Mucosa of stomach (tissue), 1 donor: ENCODE data around the gene SLC38A11.
A peak's percentile ranks its signal among the peaks of the same experiment; 100 is the strongest.

Experiments used
- H3K27me3 ChIP-seq: one replicate; pipeline ENCODE4 v1.7.0; 2013; ENCODE audit warnings: mild to moderate bottlenecking, low read length; ENCODE audit not compliant: control insufficient read depth, insufficient read depth
- H3K36me3 ChIP-seq: one replicate; pipeline ENCODE4 v1.7.0; 2013; ENCODE audit warnings: low read length; ENCODE audit not compliant: control insufficient read depth, insufficient read depth
- H3K4me1 ChIP-seq: one replicate; pipeline ENCODE4 v1.7.0; 2013; ENCODE audit warnings: mild to moderate bottlenecking, low read length; ENCODE audit not compliant: control insufficient read depth, insufficient read depth
- H3K4me3 ChIP-seq: one replicate; pipeline ENCODE4 v1.7.0; 2013; ENCODE audit warnings: low read length
- H3K9ac ChIP-seq: one replicate; pipeline ENCODE4 v1.7.0; 2013; ENCODE audit warnings: mild to moderate bottlenecking, low read length, moderate library complexity
- H3K9me3 ChIP-seq: one replicate; pipeline ENCODE4 v1.7.0; 2013; ENCODE audit warnings: mild to moderate bottlenecking, low read length, moderate library complexity; ENCODE audit not compliant: control insufficient read depth
- donor health status: Pancreatic carcinoma.

The SLC38A11 gene

GRCh38 chr2:164933671-164934189, 21.6 kb downstream of the SLC38A11 start:
- H3K36me3 ChIP-seq: no peaks in the 10 kb centered on the region
- peaks cover 13% of the 10 kb centered on the region for H3K4me1 ChIP-seq
- H3K9ac ChIP-seq: no peak overlapping the region
- no peaks in the 10 kb centered on the region for H3K9me3 ChIP-seq
- H3K27me3 ChIP-seq: no peaks in the 10 kb centered on the region
- no peak overlapping the region for H3K4me3 ChIP-seq

- no peak overlapping the region for H3K4me3 ChIP-seq
- no peaks in the 10 kb centered on the region for H3K9me3 ChIP-seq
- no peaks in the 10 kb centered on the region for H3K27me3 ChIP-seq
- no peaks in the 10 kb centered on the region for H3K36me3 ChIP-seq
- H3K9ac ChIP-seq: no peak overlapping the region
- peaks cover 13% of the 10 kb centered on the region for H3K4me1 ChIP-seq
These were observed 22.9 kb downstream of the SLC38A11 start for GRCh38 chr2:164932377-164932776.

GRCh38 chr2:164928101-164928673, 27.1 kb downstream of the SLC38A11 start:
- Histone ChIP-seq H3K4me1 (no peaks in the 10 kb centered on the region), H3K9ac (no peak overlapping the region), H3K27me3 (no peaks in the 10 kb centered on the region), H3K36me3 (no peaks in the 10 kb centered on the region), H3K9me3 (no peaks in the 10 kb centered on the region), H3K4me3 (no peak overlapping the region)

- no peaks in the 10 kb centered on the region for H3K27me3 ChIP-seq
- H3K4me3 ChIP-seq: no peak overlapping the region
- no peaks in the 10 kb centered on the region for H3K4me1 ChIP-seq
- H3K36me3 ChIP-seq: no peaks in the 10 kb centered on the region
- H3K9ac ChIP-seq: no peak overlapping the region
- no peaks in the 10 kb centered on the region for H3K9me3 ChIP-seq
These were observed 33.2 kb downstream of the SLC38A11 start for GRCh38 chr2:164922134-164922533.

GRCh38 chr2:164920430-164920829, 34.9 kb downstream of the SLC38A11 start:
- no peaks in the 10 kb centered on the region for H3K36me3 ChIP-seq

GRCh38 chr2:164917296-164917903, 37.9 kb downstream of the SLC38A11 start:
- no peaks in the 10 kb centered on the region for H3K27me3 ChIP-seq
- H3K4me1 ChIP-seq: peaks cover 23% of the 10 kb centered on the region
- no peaks in the 10 kb centered on the region for H3K9me3 ChIP-seq
- no peaks in the 10 kb centered on the region for H3K36me3 ChIP-seq
- H3K9ac ChIP-seq: no peak overlapping the region
- H3K4me3 ChIP-seq: no peak overlapping the region

More at GRCh38 chr2:164920430-164920829, 34.9 kb downstream of the SLC38A11 start:
- Histone ChIP-seq H3K4me1 (no peaks in the 10 kb centered on the region), H3K27me3 (no peaks in the 10 kb centered on the region), H3K4me3 (no peak overlapping the region), H3K9ac (no peak overlapping the region), H3K9me3 (no peaks in the 10 kb centered on the region)

GRCh38 chr2:164915566-164915965, 39.8 kb downstream of the SLC38A11 start:
- Histone ChIP-seq H3K36me3 (no peaks in the 10 kb centered on the region), H3K4me1 (peaks cover 29% of the 10 kb centered on the region), H3K9ac (no peak overlapping the region), H3K4me3 (no peak overlapping the region), H3K27me3 (no peaks in the 10 kb centered on the region), H3K9me3 (no peaks in the 10 kb centered on the region)

- Histone ChIP-seq H3K9ac (peak overlapping the region; percentile 11), H3K4me3 (no peak overlapping the region), H3K4me1 (peaks cover 40% of the 10 kb centered on the region), H3K36me3 (no peaks in the 10 kb centered on the region), H3K9me3 (no peaks in the 10 kb centered on the region), H3K27me3 (no peaks in the 10 kb centered on the region)
These were observed 41.5 kb downstream of the SLC38A11 start for GRCh38 chr2:164913640-164914350.

- Histone ChIP-seq H3K4me1 (peaks cover 40% of the 10 kb centered on the region), H3K9ac (no peak overlapping the region), H3K36me3 (no peaks in the 10 kb centered on the region)
These were observed 42.3 kb downstream of the SLC38A11 start for GRCh38 chr2:164913011-164913410.

GRCh38 chr2:164911832-164912231, 43.5 kb downstream of the SLC38A11 start:
- Histone ChIP-seq H3K9me3 (no peaks in the 10 kb centered on the region), H3K27me3 (no peaks in the 10 kb centered on the region), H3K9ac (no peak overlapping the region), H3K36me3 (no peaks in the 10 kb centered on the region), H3K4me1 (peaks cover 40% of the 10 kb centered on the region), H3K4me3 (no peak overlapping the region)

More at GRCh38 chr2:164913011-164913410, 42.3 kb downstream of the SLC38A11 start:
- H3K27me3 ChIP-seq: no peaks in the 10 kb centered on the region
- no peak overlapping the region for H3K4me3 ChIP-seq
- no peaks in the 10 kb centered on the region for H3K9me3 ChIP-seq

GRCh38 chr2:164910101-164910899, 45.0 kb downstream of the SLC38A11 start:
- Histone ChIP-seq H3K9me3 (no peaks in the 10 kb centered on the region), H3K4me1 (peaks cover 40% of the 10 kb centered on the region), H3K36me3 (no peaks in the 10 kb centered on the region), H3K27me3 (no peaks in the 10 kb centered on the region), H3K4me3 (no peak overlapping the region), H3K9ac (no peak overlapping the region)
